ENCODE data around the gene CCDC137.

The CCDC137 gene

GRCh38 chr17:81717049-81717765 lies 50.7 kb downstream of the CCDC137 start:
- no peaks in the 10 kb centered on the region for H3K27me3 ChIP-seq (ENCODE audit: insufficient read depth, low read length)
- H2AFZ ChIP-seq (ENCODE audit: low read length), result no peak overlapping the region
- H3K79me2 ChIP-seq (ENCODE audit: insufficient read depth, low read length), result no peaks in the 10 kb centered on the region
- no peak for TF ChIP-seq EZH2 (IDR thresholded peaks at IDR 0.05; ENCODE audit: borderline replicate concordance, low read length)
- TF ChIP-seq CTCF (IDR thresholded peaks at IDR 0.05; ENCODE audit: low read length), result no peak
- no peaks in the 10 kb centered on the region for H4K20me1 ChIP-seq (ENCODE audit: insufficient read depth, low read length)
- H3K4me3 ChIP-seq (ENCODE audit: low read depth, low read length, poor library complexity, severe bottlenecking), result no peak overlapping the region
- peaks cover 14% of the 10 kb centered on the region for H3K4me1 ChIP-seq (ENCODE audit: insufficient read depth, low read length, severe bottlenecking)
- no peaks in the 10 kb centered on the region for H3F3A ChIP-seq (ENCODE audit: insufficient read depth, low read length)
- H3K4me2 ChIP-seq (ENCODE audit: low read length), result no peak overlapping the region
- H3K9me2 ChIP-seq (ENCODE audit: low read depth, low read length), result no peaks in the 10 kb centered on the region
- H3K9ac ChIP-seq (ENCODE audit: low read length), result no peak overlapping the region
- H3K36me3 ChIP-seq (ENCODE audit: insufficient read depth, low read length), result peaks cover 14% of the 10 kb centered on the region; the same call in 1 of the 2 replicates
- H3K27ac ChIP-seq (ENCODE audit: low read depth, low read length, poor library complexity, severe bottlenecking), result no peak overlapping the region
- no peaks in the 10 kb centered on the region for H3K9me3 ChIP-seq (ENCODE audit: low read length)

DNA sequence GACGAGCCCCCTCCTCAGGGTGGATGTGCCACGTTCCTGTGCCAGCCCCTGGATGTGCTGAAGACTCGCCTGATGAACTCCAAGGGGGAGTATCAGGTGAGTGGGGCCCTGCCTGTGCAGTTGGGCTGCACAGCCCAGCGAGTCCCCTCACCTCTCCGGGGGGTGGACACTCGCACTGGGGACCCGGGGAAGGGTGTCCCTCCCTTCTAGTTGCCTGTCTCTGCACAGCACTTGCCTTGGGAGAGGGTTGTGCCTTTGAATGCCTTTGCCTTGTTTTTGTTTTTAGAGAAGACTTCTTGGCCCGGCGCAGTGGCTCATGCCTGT lies 51.2 kb downstream of the CCDC137 start:
- H3K4me1 ChIP-seq (ENCODE audit: insufficient read depth, low read length, severe bottlenecking), result peaks cover 13% of the 10 kb centered on the region
- no peaks in the 10 kb centered on the region for H3K27me3 ChIP-seq (ENCODE audit: insufficient read depth, low read length)
- peaks cover 14% of the 10 kb centered on the region; the same call in 1 of the 2 replicates for H3K36me3 ChIP-seq (ENCODE audit: insufficient read depth, low read length)
- H3F3A ChIP-seq (ENCODE audit: insufficient read depth, low read length), result no peaks in the 10 kb centered on the region
- no peak overlapping the region for H3K4me3 ChIP-seq (ENCODE audit: low read depth, low read length, poor library complexity, severe bottlenecking)
- no peak overlapping the region for H3K27ac ChIP-seq (ENCODE audit: low read depth, low read length, poor library complexity, severe bottlenecking)
- H3K4me2 ChIP-seq (ENCODE audit: low read length), result no peak overlapping the region
- TF ChIP-seq EZH2 (IDR thresholded peaks at IDR 0.05; ENCODE audit: borderline replicate concordance, low read length), result no peak
- no peak for TF ChIP-seq CTCF (IDR thresholded peaks at IDR 0.05; ENCODE audit: low read length)
- H4K20me1 ChIP-seq (ENCODE audit: insufficient read depth, low read length), result no peaks in the 10 kb centered on the region
- H3K9me2 ChIP-seq (ENCODE audit: low read depth, low read length), result no peaks in the 10 kb centered on the region
- H2AFZ ChIP-seq (ENCODE audit: low read length), result no peak overlapping the region
- no peak overlapping the region for H3K9ac ChIP-seq (ENCODE audit: low read length)
- no peaks in the 10 kb centered on the region for H3K9me3 ChIP-seq (ENCODE audit: low read length)
- H3K79me2 ChIP-seq (ENCODE audit: insufficient read depth, low read length), result no peaks in the 10 kb centered on the region

DNA sequence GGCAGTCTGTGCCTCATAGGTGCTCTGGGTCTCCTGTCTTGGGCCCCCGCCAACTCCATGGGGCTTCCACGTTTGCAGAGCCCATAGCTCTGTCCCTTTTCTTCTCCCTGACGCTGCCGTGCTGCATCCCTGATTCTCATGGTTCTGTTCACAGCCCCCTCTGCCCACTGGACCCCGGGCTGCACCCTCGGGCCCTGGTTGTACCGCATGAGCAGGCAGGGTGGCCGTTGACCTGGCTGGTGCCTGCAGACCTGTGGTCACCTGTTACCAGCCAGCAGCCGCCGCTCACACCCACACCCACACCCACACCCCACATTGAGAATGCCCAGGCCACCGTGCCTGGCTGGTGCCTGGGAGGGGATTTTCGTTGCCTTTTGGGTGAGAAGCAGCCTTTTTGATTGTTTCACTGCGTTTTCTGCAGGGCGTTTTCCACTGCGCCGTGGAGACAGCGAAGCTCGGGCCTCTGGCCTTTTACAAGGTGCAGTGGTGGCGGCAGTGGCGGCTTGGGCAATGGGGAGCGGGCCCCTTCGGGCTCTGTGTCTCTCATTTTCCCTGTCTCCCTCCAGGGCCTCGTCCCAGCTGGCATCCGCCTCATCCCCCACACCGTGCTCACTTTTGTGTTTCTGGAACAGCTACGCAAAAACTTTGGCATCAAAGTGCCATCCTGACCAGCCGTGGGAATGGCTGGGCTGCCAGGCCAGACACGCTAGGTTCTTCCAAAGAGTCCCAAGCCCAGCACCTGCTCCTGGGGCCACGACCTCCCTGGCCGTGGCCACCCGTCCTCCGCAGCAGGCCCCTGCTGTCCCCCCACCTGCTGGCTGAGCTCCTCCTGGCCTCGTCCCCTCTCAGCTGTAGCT lies 53.1 kb downstream of the CCDC137 start:
- Histone ChIP-seq H3K9ac (ENCODE audit: low read length) (no peak overlapping the region), H3K9me3 (ENCODE audit: low read length) (no peaks in the 10 kb centered on the region), H3K79me2 (ENCODE audit: insufficient read depth, low read length) (no peaks in the 10 kb centered on the region), H2AFZ (ENCODE audit: low read length) (no peak overlapping the region), H3F3A (ENCODE audit: insufficient read depth, low read length) (no peaks in the 10 kb centered on the region), H3K4me2 (ENCODE audit: low read length) (no peak overlapping the region), H3K27me3 (ENCODE audit: insufficient read depth, low read length) (no peaks in the 10 kb centered on the region), H3K4me1 (ENCODE audit: insufficient read depth, low read length, severe bottlenecking) (no peaks in the 10 kb centered on the region), H4K20me1 (ENCODE audit: insufficient read depth, low read length) (no peaks in the 10 kb centered on the region), H3K27ac (ENCODE audit: low read depth, low read length, poor library complexity, severe bottlenecking) (no peak overlapping the region), H3K9me2 (ENCODE audit: low read depth, low read length) (no peaks in the 10 kb centered on the region), H3K4me3 (ENCODE audit: low read depth, low read length, poor library complexity, severe bottlenecking) (no peak overlapping the region), H3K36me3 (ENCODE audit: insufficient read depth, low read length) (peaks cover 14% of the 10 kb centered on the region; the same call in 1 of the 2 replicates)
- TF ChIP-seq EZH2 (IDR thresholded peaks at IDR 0.05; ENCODE audit: borderline replicate concordance, low read length) (no peak), CTCF (IDR thresholded peaks at IDR 0.05; ENCODE audit: low read length) (no peak)
